NB4 (cell line): ENCODE data around the gene INO80E.

Experiments
- DNase-seq: peaks from one replicate; pipeline ENCODE4 v3.0.0; 2010; ENCODE audit warnings: low read depth
- H3K4me3 ChIP-seq: one replicate; pipeline ENCODE4 v1.5.1; 2011; ENCODE audit warnings: mild to moderate bottlenecking, low read depth, low read length, moderate library complexity
- CTCF ChIP-seq: IDR thresholded peaks from one replicate; pipeline ENCODE4 v1.5.1; 2012; ENCODE audit warnings: low read depth, low read length
- MYC ChIP-seq: IDR thresholded peaks from 2 replicates; pipeline ENCODE4 v1.6.1; 2011; ENCODE audit warnings: low read depth, low read length
- POLR2A ChIP-seq: IDR thresholded peaks from 2 replicates; pipeline ENCODE4 v1.6.1; 2011; ENCODE audit warnings: mild to moderate bottlenecking; ENCODE audit not compliant: insufficient read length; ENCODE audit errors: extremely low read depth
- TF ChIP-seq, protein P1 (sequence below): IDR thresholded peaks from 2 replicates; pipeline ENCODE4 v1.6.1; 2011; ENCODE audit warnings: low read depth, low read length

The INO80E gene

DNA sequence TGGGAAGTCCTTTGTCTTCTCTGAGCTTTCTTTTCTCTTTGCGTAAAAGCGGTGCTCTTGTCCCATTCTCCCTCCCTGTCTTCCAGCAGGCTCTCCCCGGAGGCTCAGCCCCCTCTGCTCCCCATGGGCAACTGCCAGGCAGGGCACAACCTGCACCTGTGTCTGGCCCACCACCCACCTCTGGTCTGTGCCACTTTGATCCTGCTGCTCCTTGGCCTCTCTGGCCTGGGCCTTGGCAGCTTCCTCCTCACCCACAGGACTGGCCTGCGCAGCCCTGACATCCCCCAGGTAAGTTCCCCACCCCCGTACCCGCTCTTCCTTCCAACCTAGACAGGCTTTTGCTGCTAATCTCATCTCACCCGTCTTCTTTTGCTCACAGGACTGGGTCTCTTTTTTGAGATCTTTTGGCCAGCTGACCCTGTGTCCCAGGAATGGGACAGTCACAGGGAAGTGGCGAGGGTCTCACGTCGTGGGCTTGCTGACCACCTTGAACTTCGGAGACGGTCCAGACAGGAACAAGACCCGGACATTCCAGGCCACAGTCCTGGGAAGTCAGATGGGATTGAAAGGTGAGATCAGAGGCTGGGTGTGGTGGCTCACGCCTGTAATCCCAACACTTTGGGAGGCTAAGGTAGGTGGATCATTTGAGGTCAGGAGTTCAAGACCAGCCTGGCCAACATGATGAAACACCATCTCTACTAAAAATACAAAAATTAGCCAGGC, 32.9 kb upstream of the INO80E start:
- no peak for DNase-seq
- no peak overlapping the region for H3K4me3 ChIP-seq
- TF ChIP-seq, protein P1, sequence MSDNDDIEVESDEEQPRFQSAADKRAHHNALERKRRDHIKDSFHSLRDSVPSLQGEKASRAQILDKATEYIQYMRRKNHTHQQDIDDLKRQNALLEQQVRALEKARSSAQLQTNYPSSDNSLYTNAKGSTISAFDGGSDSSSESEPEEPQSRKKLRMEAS, result no peak
- TF ChIP-seq MYC (no peak), CTCF (no peak), POLR2A (no peak)

- TF ChIP-seq MYC (no peak), POLR2A (no peak), CTCF (no peak)
- TF ChIP-seq, protein P1, result no peak
- no peak for DNase-seq
- no peak overlapping the region for H3K4me3 ChIP-seq
Measured at GRCh38 chr16:29968205-29968604, 27.8 kb upstream of the INO80E start.

GRCh38 chr16:29971304-29971703, 24.7 kb upstream of the INO80E start:
- TF ChIP-seq CTCF (no peak), MYC (no peak), POLR2A (no peak)
- TF ChIP-seq, protein P1, result no peak
- no peak overlapping the region for H3K4me3 ChIP-seq
- no peak for DNase-seq

DNA sequence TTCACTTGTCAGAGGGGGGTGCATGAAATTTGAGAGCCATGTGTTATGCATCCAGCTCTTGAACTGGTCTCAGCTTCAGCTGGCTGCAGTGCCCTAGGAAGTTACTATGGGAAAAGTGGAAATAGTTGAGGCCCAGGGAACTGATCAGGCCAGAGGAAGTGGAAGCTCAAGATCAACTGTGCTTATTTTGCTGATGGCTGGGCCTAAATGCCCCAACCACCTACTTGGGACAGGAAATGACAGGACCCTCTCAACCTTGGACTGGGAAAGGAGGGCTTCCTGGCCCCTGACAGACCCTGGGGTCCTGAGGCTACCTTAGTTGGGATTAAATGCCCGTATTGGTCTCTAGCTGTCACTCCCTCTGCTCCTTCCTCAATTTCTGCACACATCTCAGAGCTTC, 23.5 kb upstream of the INO80E start:
- TF ChIP-seq, protein P1, result no peak
- TF ChIP-seq CTCF (no peak), MYC (no peak), POLR2A (no peak)
- no peak for DNase-seq
- H3K4me3 ChIP-seq, result no peak overlapping the region

DNA sequence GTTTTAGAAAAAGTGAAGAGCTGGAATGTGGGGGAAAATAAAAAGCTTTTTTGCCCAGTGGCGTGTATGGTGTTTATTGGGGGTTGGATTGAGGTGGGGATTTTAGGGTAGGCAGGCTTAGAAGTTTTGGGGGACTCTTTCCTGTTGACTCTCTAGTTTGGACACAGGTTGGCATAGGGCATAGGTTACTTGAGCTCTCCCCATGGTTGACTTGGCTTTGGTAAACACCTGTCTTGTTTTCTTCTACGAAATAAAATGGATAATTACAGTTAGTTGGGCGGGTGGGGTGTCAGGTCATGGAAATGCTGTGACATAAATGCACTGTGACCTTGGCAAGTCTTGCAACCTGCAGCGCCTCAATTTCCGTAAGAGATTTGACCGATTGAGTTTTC, 23.1 kb upstream of the INO80E start:
- H3K4me3 ChIP-seq, result no peak overlapping the region
- DNase-seq, result no peak
- no peak for TF ChIP-seq CTCF
- TF ChIP-seq MYC, result peak; percentile 42; the same call in 1 of the 2 replicates
